GM12878 (cell line): ENCODE results near the gene DUS4L. TPM values are rescaled to one million over a fixed set of nuclear protein-coding genes. Genes with fewer than 3 reads are reported as not detected.

Source experiments
- ATAC-seq: fragments of 200-7000 bp; cut with Tn5 transposase; 3 replicates; pipeline ENCODE4 v1.9.1; 2020; ENCODE audit warnings: mild to moderate bottlenecking, moderate library complexity
- BruUV-seq: library from RNA; stranded (reverse); fragments of 400-500 nt; replicated peaks from 2 replicates; lab custom pipeline; 2021; lab: Mats Ljungman, UMichigan
- CTCF ChIA-PET: fragments of 300-600 bp; sonication (Branson Sonifier 250); formaldehyde crosslinking; extraction: SDS; loops from one replicate; lab custom pipeline; 2021; ENCODE audit warnings: inconsistent platforms; lab: Yijun Ruan, JAX
- POLR2A ChIA-PET: fragments of 350-600 bp; formaldehyde crosslinking; extraction: SDS; loops from one replicate; lab custom pipeline; 2021; ENCODE audit warnings: inconsistent platforms; lab: Charles Lee
- RAD21 ChIA-PET: fragments of 300-600 bp; sonication (Branson Sonifier 250); formaldehyde crosslinking; loops from one replicate; lab custom pipeline; 2023; ENCODE audit warnings: antibody characterized with exemption; ENCODE audit not compliant: unreplicated experiment; lab: Charles Lee
- SMC1A ChIA-PET: fragments of 300-600 bp; sonication (Branson Sonifier 250); formaldehyde crosslinking; loops from one replicate; lab custom pipeline; 2023; ENCODE audit not compliant: unreplicated experiment, uncharacterized antibody; lab: Charles Lee
- DNase-seq: peaks from one replicate; pipeline ENCODE4 v3.0.0-alpha.2; 2011; ENCODE audit warnings: low read depth, low spot score
- FAIRE-seq: peaks from 3 replicates; lab custom pipeline; 2011; peaks lifted over from hg19 to GRCh38; lab: Jason Lieb, UNC
- H2AFZ ChIP-seq: 2 replicates; pipeline ENCODE4 v1.6.0; 2011; ENCODE audit warnings: low read depth, low read length, control low read depth; ENCODE audit not compliant: control insufficient read depth
- H3K27ac ChIP-seq: 2 replicates; pipeline ENCODE4 v1.5.1; 2011; ENCODE audit warnings: control low read depth; ENCODE audit not compliant: control insufficient read depth, insufficient read depth
- H3K27me3 ChIP-seq, 2 experiments: replicated peaks in 1 of 2; 2 replicates each; pipeline versions ENCODE4 v1.6.0 to v1.6.1; 2011; ENCODE audit warnings: low read length in 1 of 2; ENCODE audit not compliant: control insufficient read depth in 2 of 2, insufficient read depth in 2 of 2
- H3K36me3 ChIP-seq, 2 experiments: 2 replicates each; pipeline ENCODE4 v1.5.1; 2011; ENCODE audit warnings: low read length in 1 of 2; ENCODE audit not compliant: control insufficient read depth in 2 of 2, insufficient read depth in 2 of 2
- H3K4me1 ChIP-seq: 2 replicates; pipeline ENCODE4 v1.6.1; 2011; ENCODE audit warnings: mild to moderate bottlenecking, low read length, moderate library complexity, mixed read lengths; ENCODE audit not compliant: control insufficient read depth, insufficient read depth
- H3K4me2 ChIP-seq: 2 replicates; pipeline ENCODE4 v1.6.0; 2011; ENCODE audit warnings: control low read depth; ENCODE audit not compliant: control insufficient read depth, insufficient read depth
- H3K4me3 ChIP-seq: fragments of 200-600 bp; sonication (generic); 2 replicates; pipeline ENCODE4 v1.5.1; 2016
- H3K79me2 ChIP-seq: 2 replicates; pipeline ENCODE4 v1.6.0; 2011; ENCODE audit warnings: low read length; ENCODE audit not compliant: control insufficient read depth, insufficient read depth
- H3K9ac ChIP-seq: 2 replicates; pipeline ENCODE4 v1.8.0; 2011; ENCODE audit warnings: low read length, control low read depth, mixed read lengths; ENCODE audit not compliant: control insufficient read depth, insufficient read depth
- H3K9me3 ChIP-seq: replicated peaks from 3 replicates; pipeline ENCODE4 v1.5.1; 2011; ENCODE audit warnings: mild to moderate bottlenecking, low read length; ENCODE audit not compliant: control insufficient read depth, insufficient read depth
- H4K20me1 ChIP-seq: 2 replicates; pipeline ENCODE4 v1.6.0; 2011; ENCODE audit not compliant: control insufficient read depth, insufficient read depth
- BCL11A ChIP-seq: IDR thresholded peaks from 2 replicates; pipeline ENCODE4 v1.6.1; 2011; ENCODE audit warnings: low read depth, low read length
- MLLT1 ChIP-seq: fragments of 450-650 bp; IDR thresholded peaks from 2 replicates; pipeline ENCODE4 v1.6.1; 2016; ENCODE audit warnings: mild to moderate bottlenecking
- NFXL1 ChIP-seq: fragments of 450-650 bp; IDR thresholded peaks from 2 replicates; pipeline ENCODE4 v1.6.1; 2017; ENCODE audit warnings: antibody characterized with exemption, mild to moderate bottlenecking, borderline replicate concordance
- PAX5 ChIP-seq: IDR thresholded peaks from 2 replicates; pipeline ENCODE4 v1.6.1; 2011; ENCODE audit warnings: low read depth, low read length, borderline replicate concordance
- RELA ChIP-seq: fragments of 450-650 bp; IDR thresholded peaks from 2 replicates; pipeline ENCODE4 v1.8.0; 2014; ENCODE audit warnings: borderline replicate concordance; ENCODE audit not compliant: partially characterized antibody
- SMAD1 ChIP-seq: fragments of 450-650 bp; IDR thresholded peaks from 2 replicates; pipeline ENCODE4 v1.6.1; 2018; ENCODE audit warnings: mild to moderate bottlenecking, low read depth; ENCODE audit not compliant: partially characterized antibody
- TBL1XR1 ChIP-seq: IDR thresholded peaks from 2 replicates; pipeline ENCODE4 v1.6.1; 2012; ENCODE audit warnings: low read depth, low read length, improper control_type of control experiment
- TCF3 ChIP-seq: IDR thresholded peaks from 2 replicates; pipeline ENCODE4 v1.6.1; 2012; ENCODE audit warnings: low read depth, mild to moderate bottlenecking, low read length, borderline replicate concordance; ENCODE audit not compliant: insufficient read depth
- TCF7 ChIP-seq: IDR thresholded peaks from 2 replicates; pipeline ENCODE4 v1.6.1; 2014; ENCODE audit warnings: antibody characterized with exemption, borderline replicate concordance
- ZNF207 ChIP-seq: fragments of 450-650 bp; IDR thresholded peaks from 2 replicates; pipeline ENCODE4 v1.6.1; 2014; ENCODE audit warnings: antibody characterized with exemption, mild to moderate bottlenecking, borderline replicate concordance
- WGBS: methylation state at CpG from one replicate; pipeline ENCODE4 v1.1.6; 2016; ENCODE audit warnings: low lambda C conversion rate; ENCODE audit not compliant: insufficient replicate concordance, insufficient coverage; ENCODE audit errors: missing lambda C conversion rate; 5-methylcytosine and 5-hydroxymethylcytosine counted together
- in situ Hi-C: fragments of 300-500 bp; cut with MboI; formaldehyde crosslinking; loops from 9 replicates; pipeline ENCODE4 v1.14.3; 2018; ENCODE audit warnings: mixed read lengths
- intact Hi-C: fragments of 100-400 bp; cut with micrococcal nuclease; formaldehyde crosslinking; loops from one replicate; pipeline ENCODE4 v1.14.2; 2022; ENCODE audit not compliant: unreplicated experiment
- polyA plus RNA-seq, 11 experiments: library from polyadenylated mRNA; depleted of rRNA in 4 of 11; unstranded in 6 of 11; stranded (reverse) in 5 of 11; fragments of >200 nt; fragmentation: Nextera tagmentation in 4 of 11; fragmentation: Illumina TruSeq in 1 of 11; extraction: Ambion mirVana in 4 of 11; extraction: Trizol in 1 of 11; gene quantifications; 1 replicate in 1 of 11; 2 replicates in 10 of 11; pipeline versions ENCODE4 v1.2.1 to v1.2.3, GENCODE V29; 2011 to 2016; ENCODE audit warnings: inconsistent platforms in 2 of 11, missing spikeins in 2 of 11, low read depth in 1 of 11
- total RNA-seq, 4 experiments: library from RNA; depleted of rRNA in 3 of 4; stranded (reverse); fragments of >200 nt in 3 of 4; fragmentation: Illumina TruSeq in 1 of 4; extraction: Trizol in 1 of 4; gene quantifications; 2 replicates each; pipeline versions ENCODE4 v1.2.1 to v1.2.3, GENCODE V29; 2013 to 2021
- TF ChIP-seq, protein P1 (sequence below): IDR thresholded peaks from 2 replicates; pipeline ENCODE4 v1.6.1; 2012; ENCODE audit warnings: improper control_type of control experiment, low read depth, low read length; ENCODE audit not compliant: insufficient replicate concordance
- TF ChIP-seq, protein P2 (sequence below): fragments of 450-650 bp; IDR thresholded peaks from 2 replicates; pipeline ENCODE4 v1.6.1; 2014; ENCODE audit warnings: mild to moderate bottlenecking

Gene DUS4L
- total and polyA plus RNA-seq, 10 of the 15 experiments (the other 5 are each of a cell fraction or from before 2014, with no cell fraction given) = 5.3 to 15.3 (median 12.8) TPM

GRCh38 chr7:107579885-107580715 is 16.3 kb downstream of the DUS4L start, which contains the start of gene BCAP29:
Gene BCAP29, plus strand, starts transcription at chr7:107580246. Its CDS starts 527 bp downstream, at chr7:107580773.
- Histone ChIP-seq H3K27ac (peak within 1 kb of the TSS; percentile 70), H3K4me2 (peak within 1 kb of the TSS; percentile 92), H3K9me3 (no peaks in the 10 kb centered on the region), H4K20me1 (no peaks in the 10 kb centered on the region), H3K4me3 (peak within 1 kb of the TSS; percentile 84), H3K9ac (peak within 1 kb of the TSS; percentile 80), H2AFZ (peak within 1 kb of the TSS; percentile 67), H3K27me3 (no peaks in the 10 kb centered on the region), H3K4me1 (no peaks in the 10 kb centered on the region; the same call in 1 of the 2 replicates), H3K79me2 (peaks cover 6% of the 10 kb centered on the region), H3K36me3 (peaks cover 0 to 2% of the 10 kb centered on the region in 2 experiments; a peak in 1 of 4 replicates)
- CTCF ChIA-PET = no interaction called here
- WGBS = under 1% methylated on average over 82 of the region's 89 CpGs
- no TSS peak for BruUV-seq
- POLR2A ChIA-PET = interaction anchor here (0.5 to 1.2 kb wide), 3 partner anchors 9 to 34 kb away, joined by 3 to 7 read pairs (median 5); no protein-coding TSS in a partner anchor
- intact Hi-C loops = loop anchor here (10.0 kb wide), 1 partner anchor 145 kb away; no protein-coding TSS in a partner anchor
- in situ Hi-C loops = no loop called here
- FAIRE-seq = no peak
- no peak for DNase-seq
- ATAC-seq = peak; percentile 97
- SMC1A ChIA-PET = no interaction called here
- RAD21 ChIA-PET = no interaction called here
- TF ChIP-seq, protein P1, sequence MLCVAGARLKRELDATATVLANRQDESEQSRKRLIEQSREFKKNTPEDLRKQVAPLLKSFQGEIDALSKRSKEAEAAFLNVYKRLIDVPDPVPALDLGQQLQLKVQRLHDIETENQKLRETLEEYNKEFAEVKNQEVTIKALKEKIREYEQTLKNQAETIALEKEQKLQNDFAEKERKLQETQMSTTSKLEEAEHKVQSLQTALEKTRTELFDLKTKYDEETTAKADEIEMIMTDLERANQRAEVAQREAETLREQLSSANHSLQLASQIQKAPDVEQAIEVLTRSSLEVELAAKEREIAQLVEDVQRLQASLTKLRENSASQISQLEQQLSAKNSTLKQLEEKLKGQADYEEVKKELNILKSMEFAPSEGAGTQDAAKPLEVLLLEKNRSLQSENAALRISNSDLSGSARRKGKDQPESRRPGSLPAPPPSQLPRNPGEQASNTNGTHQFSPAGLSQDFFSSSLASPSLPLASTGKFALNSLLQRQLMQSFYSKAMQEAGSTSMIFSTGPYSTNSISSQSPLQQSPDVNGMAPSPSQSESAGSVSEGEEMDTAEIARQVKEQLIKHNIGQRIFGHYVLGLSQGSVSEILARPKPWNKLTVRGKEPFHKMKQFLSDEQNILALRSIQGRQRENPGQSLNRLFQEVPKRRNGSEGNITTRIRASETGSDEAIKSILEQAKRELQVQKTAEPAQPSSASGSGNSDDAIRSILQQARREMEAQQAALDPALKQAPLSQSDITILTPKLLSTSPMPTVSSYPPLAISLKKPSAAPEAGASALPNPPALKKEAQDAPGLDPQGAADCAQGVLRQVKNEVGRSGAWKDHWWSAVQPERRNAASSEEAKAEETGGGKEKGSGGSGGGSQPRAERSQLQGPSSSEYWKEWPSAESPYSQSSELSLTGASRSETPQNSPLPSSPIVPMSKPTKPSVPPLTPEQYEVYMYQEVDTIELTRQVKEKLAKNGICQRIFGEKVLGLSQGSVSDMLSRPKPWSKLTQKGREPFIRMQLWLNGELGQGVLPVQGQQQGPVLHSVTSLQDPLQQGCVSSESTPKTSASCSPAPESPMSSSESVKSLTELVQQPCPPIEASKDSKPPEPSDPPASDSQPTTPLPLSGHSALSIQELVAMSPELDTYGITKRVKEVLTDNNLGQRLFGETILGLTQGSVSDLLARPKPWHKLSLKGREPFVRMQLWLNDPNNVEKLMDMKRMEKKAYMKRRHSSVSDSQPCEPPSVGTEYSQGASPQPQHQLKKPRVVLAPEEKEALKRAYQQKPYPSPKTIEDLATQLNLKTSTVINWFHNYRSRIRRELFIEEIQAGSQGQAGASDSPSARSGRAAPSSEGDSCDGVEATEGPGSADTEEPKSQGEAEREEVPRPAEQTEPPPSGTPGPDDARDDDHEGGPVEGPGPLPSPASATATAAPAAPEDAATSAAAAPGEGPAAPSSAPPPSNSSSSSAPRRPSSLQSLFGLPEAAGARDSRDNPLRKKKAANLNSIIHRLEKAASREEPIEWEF = no peak
- TF ChIP-seq RELA (no peak), TCF7 (no peak), TCF3 (no peak), TBL1XR1 (no peak), MLLT1 (no peak), PAX5 (no peak), SMAD1 (no peak), NFXL1 (peak; percentile 49; the same call in 1 of the 2 replicates), BCL11A (no peak), ZNF207 (no peak)
- TF ChIP-seq, protein P2, sequence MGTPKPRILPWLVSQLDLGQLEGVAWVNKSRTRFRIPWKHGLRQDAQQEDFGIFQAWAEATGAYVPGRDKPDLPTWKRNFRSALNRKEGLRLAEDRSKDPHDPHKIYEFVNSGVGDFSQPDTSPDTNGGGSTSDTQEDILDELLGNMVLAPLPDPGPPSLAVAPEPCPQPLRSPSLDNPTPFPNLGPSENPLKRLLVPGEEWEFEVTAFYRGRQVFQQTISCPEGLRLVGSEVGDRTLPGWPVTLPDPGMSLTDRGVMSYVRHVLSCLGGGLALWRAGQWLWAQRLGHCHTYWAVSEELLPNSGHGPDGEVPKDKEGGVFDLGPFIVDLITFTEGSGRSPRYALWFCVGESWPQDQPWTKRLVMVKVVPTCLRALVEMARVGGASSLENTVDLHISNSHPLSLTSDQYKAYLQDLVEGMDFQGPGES = no peak
